ENCODE results near the gene FAM89A. TPM values are rescaled to one million over a fixed set of nuclear protein-coding genes. Genes with fewer than 3 reads are reported as not detected.

FAM89A gene
- total RNA-seq, 1 experiment from 2014 or later, result 23.6 TPM

DNA sequence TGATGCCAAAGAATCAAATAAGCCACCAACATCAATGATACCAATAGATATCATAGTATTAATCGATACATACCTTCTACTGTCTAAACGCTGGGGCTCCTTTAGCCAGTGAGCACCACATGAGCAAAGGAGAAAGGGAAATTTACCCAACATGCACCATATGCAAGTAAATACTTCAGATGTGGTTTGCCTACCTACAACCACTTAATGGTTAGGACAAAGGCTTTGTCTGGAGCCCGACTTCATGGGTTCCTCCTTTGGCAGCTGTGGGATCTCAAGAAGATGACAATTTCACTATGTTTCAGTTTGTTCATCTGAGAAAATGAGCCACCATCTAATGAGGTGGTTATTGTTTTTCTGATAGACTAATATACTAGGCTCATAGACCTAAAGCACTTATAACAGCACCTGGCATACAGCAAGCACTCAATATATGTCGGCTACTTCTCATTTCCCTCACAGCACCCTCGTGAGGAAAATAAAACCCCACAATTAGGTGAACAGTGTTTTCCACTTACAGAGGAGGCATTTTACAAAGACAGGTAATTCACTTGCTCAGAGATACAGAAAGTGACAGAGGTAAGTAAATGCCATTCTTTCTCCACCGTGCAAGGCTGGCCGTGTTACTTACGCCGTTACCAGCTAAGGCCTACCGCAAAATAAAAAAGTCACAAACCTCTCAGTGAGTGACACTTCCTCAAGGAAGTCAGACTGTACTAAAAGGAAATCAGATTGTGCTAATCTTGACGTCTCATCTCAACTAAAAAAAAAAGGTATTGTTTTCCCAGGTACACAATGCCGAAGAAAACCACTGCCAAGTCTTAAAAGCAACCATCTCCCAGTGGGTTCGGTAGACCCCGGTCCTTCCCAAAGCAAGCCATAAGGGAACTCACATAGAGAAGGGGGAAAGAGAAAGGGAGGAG, 63.0 kb downstream of the FAM89A start:
- intact Hi-C loops (cut with micrococcal nuclease), result loop anchor here (5.0 kb wide), 2 partner anchors 235 to 550 kb away; partner anchors contain the start of gene TSNAX
- Histone ChIP-seq H3K79me2 (ENCODE audit: insufficient read depth, low read length) (peaks cover 27% of the 10 kb centered on the region), H2AFZ (ENCODE audit: low read depth, low read length, poor library complexity, severe bottlenecking) (no peak overlapping the region), H3K9me2 (ENCODE audit: insufficient read depth) (no peaks in the 10 kb centered on the region), H3K9me3 (ENCODE audit: control insufficient read depth in 1 of 2, insufficient read depth in 1 of 2, low read depth in 1 of 2, low read length in 2 of 2) (no peaks in the 10 kb centered on the region), H3K27me3 (ENCODE audit: insufficient read depth, low read length) (no peaks in the 10 kb centered on the region), H3K4me2 (ENCODE audit: low read length) (peak overlapping the region; percentile 83), H3K27ac (ENCODE audit: low read depth, low read length) (peak overlapping the region; percentile 61; the same call in 1 of the 2 replicates), H3K4me1 (ENCODE audit: control insufficient read depth in 1 of 2, insufficient read depth in 2 of 2, low read length in 2 of 2) (peaks cover 7 to 13% of the 10 kb centered on the region in 2 experiments; a peak in 2 of 4 replicates), H3K36me3 (ENCODE audit: control insufficient read depth in 1 of 2, insufficient read depth in 2 of 2, low read length in 2 of 2) (0 out of 4 replicates have a peak, but pooled peaks cover 0 to 2% of the 10 kb centered on the region in 2 experiments), H3K4me3 (replicated peaks in 1 of 2; ENCODE audit: low read depth in 1 of 2, low read length in 2 of 2) (peak overlapping the region; percentile 65 to 87), H4K20me1 (ENCODE audit: insufficient read depth) (no peaks in the 10 kb centered on the region), H3K9ac (ENCODE audit: low read length) (peak overlapping the region; percentile 68)
- RAD21 ChIA-PET (ENCODE audit: low non-redundant PET in 1 of 2, low total read pairs in 2 of 2, uncharacterized antibody in 2 of 2, unreplicated experiment in 2 of 2), result interaction anchor here in 1 of 2 experiments (0.6 kb wide), 1 partner anchor 246 kb away, joined by 3 read pairs; no protein-coding TSS in a partner anchor
- CTCF ChIA-PET, result no interaction called here
- POLR2A ChIA-PET, result no interaction called here
- no peak for DNase-seq (ENCODE audit: low read depth, low spot score)
- TF ChIP-seq ZNF274 (IDR thresholded peaks at IDR 0.05; ENCODE audit: low read depth, low read length) (no peak), SP1 (IDR thresholded peaks at IDR 0.05; ENCODE audit: low read depth) (no peak), SIN3A (IDR thresholded peaks at IDR 0.05; ENCODE audit: low read depth) (no peak), TCF7L2 (IDR thresholded peaks at IDR 0.05; ENCODE audit: borderline replicate concordance, extremely low read depth, insufficient read depth, insufficient read length) (no peak), EGR1 (IDR thresholded peaks at IDR 0.05; ENCODE audit: low read depth) (no peak)
- TF ChIP-seq, protein P1, sequence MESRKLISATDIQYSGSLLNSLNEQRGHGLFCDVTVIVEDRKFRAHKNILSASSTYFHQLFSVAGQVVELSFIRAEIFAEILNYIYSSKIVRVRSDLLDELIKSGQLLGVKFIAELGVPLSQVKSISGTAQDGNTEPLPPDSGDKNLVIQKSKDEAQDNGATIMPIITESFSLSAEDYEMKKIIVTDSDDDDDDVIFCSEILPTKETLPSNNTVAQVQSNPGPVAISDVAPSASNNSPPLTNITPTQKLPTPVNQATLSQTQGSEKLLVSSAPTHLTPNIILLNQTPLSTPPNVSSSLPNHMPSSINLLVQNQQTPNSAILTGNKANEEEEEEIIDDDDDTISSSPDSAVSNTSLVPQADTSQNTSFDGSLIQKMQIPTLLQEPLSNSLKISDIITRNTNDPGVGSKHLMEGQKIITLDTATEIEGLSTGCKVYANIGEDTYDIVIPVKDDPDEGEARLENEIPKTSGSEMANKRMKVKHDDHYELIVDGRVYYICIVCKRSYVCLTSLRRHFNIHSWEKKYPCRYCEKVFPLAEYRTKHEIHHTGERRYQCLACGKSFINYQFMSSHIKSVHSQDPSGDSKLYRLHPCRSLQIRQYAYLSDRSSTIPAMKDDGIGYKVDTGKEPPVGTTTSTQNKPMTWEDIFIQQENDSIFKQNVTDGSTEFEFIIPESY (IDR thresholded peaks at IDR 0.05; ENCODE audit: extremely low read depth, insufficient replicate concordance, low read length), result no peak
- TF ChIP-seq, protein P2, sequence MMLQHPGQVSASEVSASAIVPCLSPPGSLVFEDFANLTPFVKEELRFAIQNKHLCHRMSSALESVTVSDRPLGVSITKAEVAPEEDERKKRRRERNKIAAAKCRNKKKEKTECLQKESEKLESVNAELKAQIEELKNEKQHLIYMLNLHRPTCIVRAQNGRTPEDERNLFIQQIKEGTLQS (IDR thresholded peaks at IDR 0.05), result no peak
- no peak for ATAC-seq
- TSS peak; percentile 46 for BruUV-seq (replicated peaks)

Data from HCT116 (cell line).